ENCODE data around the gene FCHSD2. TPM values are rescaled to one million over a fixed set of nuclear protein-coding genes. Genes with fewer than 3 reads are reported as not detected.

FCHSD2 gene
- total RNA-seq, 1 experiment from 2014 or later, result 22.6 TPM

DNA sequence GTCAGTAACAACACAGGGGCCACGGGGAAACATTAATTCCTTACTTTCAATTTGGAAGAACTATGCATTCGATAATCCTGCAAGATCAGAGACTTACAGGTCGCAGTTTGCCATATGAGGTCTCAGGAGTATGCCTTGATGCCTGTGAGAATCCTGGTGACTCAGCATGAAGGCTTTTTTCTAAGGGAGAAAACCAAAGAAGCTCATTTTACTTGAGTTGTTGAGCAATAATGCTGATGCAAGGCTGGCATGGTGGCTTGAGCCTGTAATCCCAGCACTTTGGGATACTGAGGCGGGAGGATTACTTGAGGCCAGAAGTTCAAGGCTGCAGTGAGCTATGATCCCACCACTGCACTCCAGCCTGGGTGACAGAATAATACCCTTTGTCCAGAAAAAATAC lies 301.3 kb downstream of the FCHSD2 start:
- Histone ChIP-seq H4K20me1 (ENCODE audit: insufficient read depth) (no peaks in the 10 kb centered on the region), H3K27me3 (ENCODE audit: insufficient read depth, low read depth) (no peaks in the 10 kb centered on the region), H2AFZ (no peak overlapping the region), H3K4me3 (no peak overlapping the region), H3K9me3 (ENCODE audit: insufficient read depth, low read depth) (no peaks in the 10 kb centered on the region), H3K27ac (peak overlapping the region; percentile 49), H3K4me1 (replicated peaks; ENCODE audit: insufficient read depth) (peaks cover 8% of the 10 kb centered on the region), H3K9me2 (ENCODE audit: insufficient read depth) (no peaks in the 10 kb centered on the region), H3K79me2 (ENCODE audit: low read depth) (no peaks in the 10 kb centered on the region), H3K36me3 (ENCODE audit: low read depth) (no peaks in the 10 kb centered on the region), H3F3A (ENCODE audit: insufficient read depth, low read depth) (peaks cover 9% of the 10 kb centered on the region; the same call in 1 of the 2 replicates), H3K4me2 (peak overlapping the region; percentile 26; the same call in 1 of the 2 replicates)
- POLR2A ChIA-PET (ENCODE audit: unreplicated experiment), result no interaction called here
- BruUV-seq (replicated peaks), result no TSS peak
- peak in 1 of 2 experiments; percentile 62 for DNase-seq
- intact Hi-C loops (cut with micrococcal nuclease; ENCODE audit: unreplicated experiment), result no loop called here
- TF ChIP-seq, protein P1, sequence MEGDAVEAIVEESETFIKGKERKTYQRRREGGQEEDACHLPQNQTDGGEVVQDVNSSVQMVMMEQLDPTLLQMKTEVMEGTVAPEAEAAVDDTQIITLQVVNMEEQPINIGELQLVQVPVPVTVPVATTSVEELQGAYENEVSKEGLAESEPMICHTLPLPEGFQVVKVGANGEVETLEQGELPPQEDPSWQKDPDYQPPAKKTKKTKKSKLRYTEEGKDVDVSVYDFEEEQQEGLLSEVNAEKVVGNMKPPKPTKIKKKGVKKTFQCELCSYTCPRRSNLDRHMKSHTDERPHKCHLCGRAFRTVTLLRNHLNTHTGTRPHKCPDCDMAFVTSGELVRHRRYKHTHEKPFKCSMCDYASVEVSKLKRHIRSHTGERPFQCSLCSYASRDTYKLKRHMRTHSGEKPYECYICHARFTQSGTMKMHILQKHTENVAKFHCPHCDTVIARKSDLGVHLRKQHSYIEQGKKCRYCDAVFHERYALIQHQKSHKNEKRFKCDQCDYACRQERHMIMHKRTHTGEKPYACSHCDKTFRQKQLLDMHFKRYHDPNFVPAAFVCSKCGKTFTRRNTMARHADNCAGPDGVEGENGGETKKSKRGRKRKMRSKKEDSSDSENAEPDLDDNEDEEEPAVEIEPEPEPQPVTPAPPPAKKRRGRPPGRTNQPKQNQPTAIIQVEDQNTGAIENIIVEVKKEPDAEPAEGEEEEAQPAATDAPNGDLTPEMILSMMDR (conservative IDR thresholded peaks at IDR 0.05), result no peak
- TF ChIP-seq EZH2 (IDR thresholded peaks at IDR 0.05; ENCODE audit: low read depth), result no peak
- CTCF ChIA-PET, result interaction anchor here (0.5 to 1.8 kb wide), 3 partner anchors 116 to 448 kb away, joined by 3 to 7 read pairs (median 4); no protein-coding TSS in a partner anchor

DNA sequence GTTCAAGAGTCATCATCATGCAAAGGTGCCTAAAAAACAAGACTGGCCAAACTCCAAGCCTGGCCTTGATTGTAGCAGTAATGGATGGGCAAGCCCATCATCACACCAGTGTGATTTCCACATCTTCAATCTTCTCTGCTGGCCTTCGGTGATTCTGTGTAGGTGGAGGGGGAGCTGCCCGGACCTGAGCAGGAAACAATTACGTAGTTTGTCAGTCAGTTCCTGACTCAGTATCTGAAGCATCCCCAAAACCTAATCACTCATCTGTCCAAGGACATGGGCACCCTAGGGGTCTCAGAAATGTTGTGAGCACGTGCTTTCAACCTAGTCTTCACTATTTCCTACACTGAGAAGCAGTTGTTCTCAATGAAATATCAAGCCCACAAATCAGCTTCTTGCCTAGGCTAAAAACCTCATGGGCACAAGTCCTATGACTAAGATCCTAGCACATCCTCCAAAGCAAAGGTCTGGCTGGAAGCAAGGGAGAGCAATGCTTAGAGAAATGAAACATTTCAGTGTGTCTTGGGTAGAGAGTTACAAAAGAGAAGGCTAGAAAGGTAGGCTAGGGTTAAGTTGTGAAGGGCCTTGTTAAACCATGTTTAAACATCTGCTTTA lies 303.3 kb downstream of the FCHSD2 start:
- POLR2A ChIA-PET (ENCODE audit: unreplicated experiment), result no interaction called here
- Histone ChIP-seq H3K4me3 (no peak overlapping the region), H4K20me1 (ENCODE audit: insufficient read depth) (no peaks in the 10 kb centered on the region), H3K4me2 (no peak overlapping the region), H3F3A (ENCODE audit: insufficient read depth, low read depth) (peaks cover 9% of the 10 kb centered on the region; the same call in 1 of the 2 replicates), H3K27ac (no peak overlapping the region), H3K4me1 (replicated peaks; ENCODE audit: insufficient read depth) (peaks cover 8% of the 10 kb centered on the region), H2AFZ (no peak overlapping the region), H3K9me3 (ENCODE audit: insufficient read depth, low read depth) (no peaks in the 10 kb centered on the region), H3K9me2 (ENCODE audit: insufficient read depth) (no peaks in the 10 kb centered on the region), H3K27me3 (ENCODE audit: insufficient read depth, low read depth) (no peaks in the 10 kb centered on the region), H3K79me2 (ENCODE audit: low read depth) (no peaks in the 10 kb centered on the region), H3K36me3 (ENCODE audit: low read depth) (no peaks in the 10 kb centered on the region)
- DNase-seq, result no peak
- CTCF ChIA-PET, result no interaction called here
- TF ChIP-seq, protein P1 (conservative IDR thresholded peaks at IDR 0.05), result no peak
- no peak for TF ChIP-seq EZH2 (IDR thresholded peaks at IDR 0.05; ENCODE audit: low read depth)
- BruUV-seq (replicated peaks), result no TSS peak
- intact Hi-C loops (cut with micrococcal nuclease; ENCODE audit: unreplicated experiment), result no loop called here

DNA sequence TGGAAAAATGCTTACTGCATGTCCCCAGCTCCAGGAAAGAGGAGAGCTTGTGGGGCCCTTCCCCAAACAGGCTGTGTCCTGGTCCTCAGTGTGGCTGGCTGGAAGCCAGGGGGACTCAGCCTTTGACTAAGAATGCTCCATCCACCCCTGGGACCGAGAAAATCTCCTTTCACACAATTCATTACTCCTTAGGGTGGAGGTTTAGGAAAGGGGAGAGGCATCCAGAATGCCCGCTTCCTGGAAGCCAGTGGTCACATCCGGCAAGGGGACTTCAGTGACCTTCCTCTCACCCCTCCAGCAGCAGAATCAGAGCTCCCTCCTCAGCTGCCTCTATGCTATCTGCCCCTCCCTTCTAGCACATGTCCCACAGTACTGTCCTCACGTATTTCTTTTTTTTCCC lies 306.0 kb downstream of the FCHSD2 start:
- intact Hi-C loops (cut with micrococcal nuclease; ENCODE audit: unreplicated experiment), result no loop called here
- Histone ChIP-seq H3K79me2 (ENCODE audit: low read depth) (no peaks in the 10 kb centered on the region), H4K20me1 (ENCODE audit: insufficient read depth) (no peaks in the 10 kb centered on the region), H3K4me1 (replicated peaks; ENCODE audit: insufficient read depth) (peaks cover 8% of the 10 kb centered on the region), H3F3A (ENCODE audit: insufficient read depth, low read depth) (peaks cover 9% of the 10 kb centered on the region; the same call in 1 of the 2 replicates), H3K9me3 (ENCODE audit: insufficient read depth, low read depth) (no peaks in the 10 kb centered on the region), H3K36me3 (ENCODE audit: low read depth) (no peaks in the 10 kb centered on the region), H2AFZ (no peak overlapping the region), H3K27me3 (ENCODE audit: insufficient read depth, low read depth) (no peaks in the 10 kb centered on the region), H3K4me2 (no peak overlapping the region), H3K9me2 (ENCODE audit: insufficient read depth) (no peaks in the 10 kb centered on the region), H3K27ac (no peak overlapping the region), H3K4me3 (no peak overlapping the region)
- no TSS peak for BruUV-seq (replicated peaks)
- ChIA-PET POLR2A (ENCODE audit: unreplicated experiment) (no interaction called here), CTCF (no interaction called here)
- DNase-seq, result no peak
- TF ChIP-seq, protein P1 (conservative IDR thresholded peaks at IDR 0.05), result no peak
- TF ChIP-seq EZH2 (IDR thresholded peaks at IDR 0.05; ENCODE audit: low read depth), result no peak

All from PC-9 (cell line).